ENCODE results near the gene TMEM117.

DNA sequence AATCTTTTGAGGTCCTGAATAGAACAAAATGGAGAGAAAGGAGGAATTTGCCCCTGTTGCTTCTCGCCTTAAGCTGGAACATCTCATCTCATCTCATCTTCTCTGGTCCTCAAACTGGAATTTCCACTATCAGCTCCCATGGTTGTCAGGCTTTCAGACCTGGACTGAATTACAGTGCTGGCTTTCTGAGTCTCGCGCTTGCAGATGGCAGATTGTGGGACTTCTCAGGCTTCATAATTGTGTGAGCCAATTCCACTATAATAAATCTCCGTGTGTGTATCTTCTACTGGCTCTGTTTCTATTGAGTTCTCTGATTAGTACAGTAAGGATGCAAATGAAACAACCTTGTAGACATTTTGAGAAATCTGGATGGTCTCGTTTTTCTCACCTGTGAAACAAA is 199.0 kb downstream of the TMEM117 start:
- TF ChIP-seq ZFP30 (CRISPR knock-in tag; IDR thresholded peaks at IDR 0.05), result no peak
- TF ChIP-seq ZC3H10 (CRISPR knock-in tag; IDR thresholded peaks at IDR 0.05), result no peak
- TF ChIP-seq GLIS3 (CRISPR knock-in tag; IDR thresholded peaks at IDR 0.05), result no peak
- TF ChIP-seq TOX (CRISPR knock-in tag; IDR thresholded peaks at IDR 0.05; ENCODE audit: borderline replicate concordance), result no peak
- TF ChIP-seq, protein P1, sequence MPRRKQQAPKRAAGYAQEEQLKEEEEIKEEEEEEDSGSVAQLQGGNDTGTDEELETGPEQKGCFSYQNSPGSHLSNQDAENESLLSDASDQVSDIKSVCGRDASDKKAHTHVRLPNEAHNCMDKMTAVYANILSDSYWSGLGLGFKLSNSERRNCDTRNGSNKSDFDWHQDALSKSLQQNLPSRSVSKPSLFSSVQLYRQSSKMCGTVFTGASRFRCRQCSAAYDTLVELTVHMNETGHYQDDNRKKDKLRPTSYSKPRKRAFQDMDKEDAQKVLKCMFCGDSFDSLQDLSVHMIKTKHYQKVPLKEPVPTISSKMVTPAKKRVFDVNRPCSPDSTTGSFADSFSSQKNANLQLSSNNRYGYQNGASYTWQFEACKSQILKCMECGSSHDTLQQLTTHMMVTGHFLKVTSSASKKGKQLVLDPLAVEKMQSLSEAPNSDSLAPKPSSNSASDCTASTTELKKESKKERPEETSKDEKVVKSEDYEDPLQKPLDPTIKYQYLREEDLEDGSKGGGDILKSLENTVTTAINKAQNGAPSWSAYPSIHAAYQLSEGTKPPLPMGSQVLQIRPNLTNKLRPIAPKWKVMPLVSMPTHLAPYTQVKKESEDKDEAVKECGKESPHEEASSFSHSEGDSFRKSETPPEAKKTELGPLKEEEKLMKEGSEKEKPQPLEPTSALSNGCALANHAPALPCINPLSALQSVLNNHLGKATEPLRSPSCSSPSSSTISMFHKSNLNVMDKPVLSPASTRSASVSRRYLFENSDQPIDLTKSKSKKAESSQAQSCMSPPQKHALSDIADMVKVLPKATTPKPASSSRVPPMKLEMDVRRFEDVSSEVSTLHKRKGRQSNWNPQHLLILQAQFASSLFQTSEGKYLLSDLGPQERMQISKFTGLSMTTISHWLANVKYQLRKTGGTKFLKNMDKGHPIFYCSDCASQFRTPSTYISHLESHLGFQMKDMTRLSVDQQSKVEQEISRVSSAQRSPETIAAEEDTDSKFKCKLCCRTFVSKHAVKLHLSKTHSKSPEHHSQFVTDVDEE (CRISPR knock-in tag; IDR thresholded peaks at IDR 0.05), result no peak
- TF ChIP-seq, protein P2, sequence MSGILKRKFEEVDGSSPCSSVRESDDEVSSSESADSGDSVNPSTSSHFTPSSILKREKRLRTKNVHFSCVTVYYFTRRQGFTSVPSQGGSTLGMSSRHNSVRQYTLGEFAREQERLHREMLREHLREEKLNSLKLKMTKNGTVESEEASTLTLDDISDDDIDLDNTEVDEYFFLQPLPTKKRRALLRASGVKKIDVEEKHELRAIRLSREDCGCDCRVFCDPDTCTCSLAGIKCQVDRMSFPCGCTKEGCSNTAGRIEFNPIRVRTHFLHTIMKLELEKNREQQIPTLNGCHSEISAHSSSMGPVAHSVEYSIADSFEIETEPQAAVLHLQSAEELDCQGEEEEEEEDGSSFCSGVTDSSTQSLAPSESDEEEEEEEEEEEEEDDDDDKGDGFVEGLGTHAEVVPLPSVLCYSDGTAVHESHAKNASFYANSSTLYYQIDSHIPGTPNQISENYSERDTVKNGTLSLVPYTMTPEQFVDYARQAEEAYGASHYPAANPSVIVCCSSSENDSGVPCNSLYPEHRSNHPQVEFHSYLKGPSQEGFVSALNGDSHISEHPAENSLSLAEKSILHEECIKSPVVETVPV (CRISPR knock-in tag; IDR thresholded peaks at IDR 0.05), result no peak
- TF ChIP-seq, protein P3, sequence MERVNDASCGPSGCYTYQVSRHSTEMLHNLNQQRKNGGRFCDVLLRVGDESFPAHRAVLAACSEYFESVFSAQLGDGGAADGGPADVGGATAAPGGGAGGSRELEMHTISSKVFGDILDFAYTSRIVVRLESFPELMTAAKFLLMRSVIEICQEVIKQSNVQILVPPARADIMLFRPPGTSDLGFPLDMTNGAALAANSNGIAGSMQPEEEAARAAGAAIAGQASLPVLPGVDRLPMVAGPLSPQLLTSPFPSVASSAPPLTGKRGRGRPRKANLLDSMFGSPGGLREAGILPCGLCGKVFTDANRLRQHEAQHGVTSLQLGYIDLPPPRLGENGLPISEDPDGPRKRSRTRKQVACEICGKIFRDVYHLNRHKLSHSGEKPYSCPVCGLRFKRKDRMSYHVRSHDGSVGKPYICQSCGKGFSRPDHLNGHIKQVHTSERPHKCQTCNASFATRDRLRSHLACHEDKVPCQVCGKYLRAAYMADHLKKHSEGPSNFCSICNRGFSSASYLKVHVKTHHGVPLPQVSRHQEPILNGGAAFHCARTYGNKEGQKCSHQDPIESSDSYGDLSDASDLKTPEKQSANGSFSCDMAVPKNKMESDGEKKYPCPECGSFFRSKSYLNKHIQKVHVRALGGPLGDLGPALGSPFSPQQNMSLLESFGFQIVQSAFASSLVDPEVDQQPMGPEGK (CRISPR knock-in tag; IDR thresholded peaks at IDR 0.05; ENCODE audit: borderline replicate concordance), result no peak
- no peak for TF ChIP-seq ZNF565 (CRISPR knock-in tag; conservative IDR thresholded peaks at IDR 0.05; ENCODE audit: low read depth)

All from SK-N-SH treated with all-trans-retinoic acid at 6 μM for 48 hours (cell line).